Caco-2 (cell line): ENCODE results near the gene PPP1R12B. TPM values are rescaled to one million over a fixed set of nuclear protein-coding genes. Genes with fewer than 3 reads are reported as not detected.
"Not testable (repeated sequence)": the region's sequence is repeated elsewhere in the genome, so short reads cannot be mapped to it uniquely, and the experiment has no call there.

Experiments used
- BruUV-seq: library from RNA; stranded (reverse); fragments of 400-500 nt; replicated peaks from 2 replicates; lab custom pipeline; 2021; lab: Mats Ljungman, UMichigan
- CTCF ChIA-PET: fragments of 300-600 bp; sonication (Branson Sonifier 250); formaldehyde crosslinking; loops from one replicate; lab custom pipeline; 2022; ENCODE audit warnings: antibody characterized with exemption; lab: Charles Lee
- POLR2A ChIA-PET: fragments of 300-600 bp; sonication (Branson Sonifier 250); formaldehyde crosslinking; loops from one replicate; lab custom pipeline; 2022; ENCODE audit warnings: antibody characterized with exemption; lab: Charles Lee
- DNase-seq, 2 experiments: peaks; one replicate each; pipeline versions ENCODE4 v3.0.0 to v3.0.0-alpha.2; 2020 to 2022
- H3K27me3 ChIP-seq: replicated peaks from 2 replicates; pipeline ENCODE4 v1.6.0; 2011; ENCODE audit warnings: low read length; ENCODE audit not compliant: control insufficient read depth, insufficient read depth
- H3K36me3 ChIP-seq: 2 replicates; pipeline ENCODE4 v1.5.1; 2011; ENCODE audit warnings: low read length; ENCODE audit not compliant: control insufficient read depth, insufficient read depth
- H3K4me1 ChIP-seq: fragments of 250-450 bp; sonication (Bioruptor Pico); 2 replicates; pipeline ENCODE4 v1.5.1; 2020; ENCODE audit warnings: mild to moderate bottlenecking
- H3K4me3 ChIP-seq: 2 replicates; pipeline ENCODE4 v1.5.1; 2011; ENCODE audit warnings: low read depth, mild to moderate bottlenecking, control low read depth, low read length
- H3K9me3 ChIP-seq: fragments of 250-450 bp; sonication (Bioruptor Pico); 2 replicates; pipeline ENCODE4 v1.5.1; 2020; ENCODE audit warnings: mild to moderate bottlenecking, moderate library complexity
- H3K27ac Mint-ChIP-seq: one replicate; pipeline ENCODE4 v1.8.0; 2022; ENCODE audit warnings: mixed read lengths; ENCODE audit not compliant: unreplicated experiment
- H3K27me3 Mint-ChIP-seq: one replicate; pipeline ENCODE4 v1.8.0; 2022; ENCODE audit warnings: mixed read lengths; ENCODE audit not compliant: insufficient read depth, unreplicated experiment
- H3K36me3 Mint-ChIP-seq: one replicate; pipeline ENCODE4 v1.8.0; 2022; ENCODE audit warnings: mild to moderate bottlenecking, mixed read lengths; ENCODE audit not compliant: insufficient read depth, unreplicated experiment
- H3K4me1 Mint-ChIP-seq: one replicate; pipeline ENCODE4 v1.8.0; 2022; ENCODE audit warnings: low read depth, mixed read lengths; ENCODE audit not compliant: unreplicated experiment
- H3K4me3 Mint-ChIP-seq: one replicate; pipeline ENCODE4 v1.8.0; 2022; ENCODE audit warnings: mild to moderate bottlenecking, moderate library complexity, mixed read lengths; ENCODE audit not compliant: unreplicated experiment
- H3K9me3 Mint-ChIP-seq: one replicate; pipeline ENCODE4 v1.8.0; 2022; ENCODE audit warnings: mixed read lengths; ENCODE audit not compliant: unreplicated experiment
- CTCF ChIP-seq, 2 experiments: fragments of 200-600 bp in 1 of 2; IDR thresholded peaks; 1 replicate in 1 of 2; 2 replicates in 1 of 2; pipeline versions ENCODE4 v1.5.1 to v1.8.0; 2011 to 2022; ENCODE audit warnings: antibody characterized with exemption in 1 of 2, control low read depth in 1 of 2, inconsistent platforms in 1 of 2, low read depth in 1 of 2, low read length in 1 of 2, mild to moderate bottlenecking in 1 of 2, moderate library complexity in 1 of 2; ENCODE audit not compliant: insufficient read depth in 1 of 2, severe bottlenecking in 1 of 2, unreplicated experiment in 1 of 2
- intact Hi-C: fragments of 100-400 bp; cut with micrococcal nuclease; formaldehyde crosslinking; loops from one replicate; pipeline ENCODE4 v1.10.0; 2022; ENCODE audit not compliant: unreplicated experiment
- total RNA-seq: library from RNA; stranded (reverse); gene quantifications from 2 replicates; pipeline ENCODE4 v1.2.3, GENCODE V29; 2022

PPP1R12B gene
- total RNA-seq, 1 experiment from 2014 or later, result 16.4 TPM

- Histone ChIP-seq H3K4me1 (0 out of 2 replicates have a peak, but pooled peaks cover 4% of the 10 kb centered on the region), H3K36me3 (no peaks in the 10 kb centered on the region), H3K4me3 (no peak overlapping the region), H3K27me3 (no peaks in the 10 kb centered on the region), H3K9me3 (no peaks in the 10 kb centered on the region)
- Mint-ChIP-seq H3K4me1 (peaks cover 6% of the 10 kb centered on the region), H3K9me3 (no peaks in the 10 kb centered on the region), H3K27ac (no peak overlapping the region), H3K4me3 (no peak overlapping the region), H3K27me3 (no peaks in the 10 kb centered on the region), H3K36me3 (no peaks in the 10 kb centered on the region)
- ChIA-PET CTCF (no interaction called here), POLR2A (no interaction called here)
- TF ChIP-seq CTCF (IDR thresholded peaks at IDR 0.05; ENCODE audit: insufficient read depth in 1 of 2, low read depth in 1 of 2, low read length in 1 of 2, severe bottlenecking in 1 of 2, unreplicated experiment in 1 of 2), result no peak
- no TSS peak for BruUV-seq
- no peak for DNase-seq
- intact Hi-C loops, result no loop called here
These were observed 57.4 kb downstream of the PPP1R12B start for GRCh38 chr1:202405928-202406327.

GRCh38 chr1:202406896-202407295, 58.4 kb downstream of the PPP1R12B start:
- intact Hi-C loops, POLR2A ChIA-PET, H3K9me3 ChIP-seq, H3K27me3 ChIP-seq, H3K27me3 Mint-ChIP-seq, H3K9me3 Mint-ChIP-seq, BruUV-seq, H3K4me1 ChIP-seq, CTCF ChIA-PET, DNase-seq, H3K4me1 Mint-ChIP-seq, H3K27ac Mint-ChIP-seq, H3K36me3 ChIP-seq, H3K36me3 Mint-ChIP-seq, H3K4me3 Mint-ChIP-seq, H3K4me3 ChIP-seq: not testable (repeated sequence)

GRCh38 chr1:202407378-202407777, 58.9 kb downstream of the PPP1R12B start:
- H3K4me1 ChIP-seq, POLR2A ChIA-PET, H3K27ac Mint-ChIP-seq, DNase-seq, H3K27me3 Mint-ChIP-seq, H3K27me3 ChIP-seq, CTCF ChIA-PET, H3K36me3 ChIP-seq, H3K4me3 ChIP-seq, H3K9me3 ChIP-seq, H3K4me3 Mint-ChIP-seq, H3K36me3 Mint-ChIP-seq, intact Hi-C loops, H3K9me3 Mint-ChIP-seq, BruUV-seq: not testable (repeated sequence)
- peaks cover 12% of the 10 kb centered on the region for H3K4me1 Mint-ChIP-seq

- intact Hi-C loops, H3K36me3 Mint-ChIP-seq, H3K9me3 ChIP-seq, H3K4me3 Mint-ChIP-seq, H3K9me3 Mint-ChIP-seq, DNase-seq, H3K36me3 ChIP-seq, H3K27ac Mint-ChIP-seq, BruUV-seq, CTCF ChIA-PET, H3K4me3 ChIP-seq, H3K27me3 Mint-ChIP-seq, POLR2A ChIA-PET, H3K27me3 ChIP-seq: not testable (repeated sequence)
- H3K4me1 Mint-ChIP-seq, result peaks cover 12% of the 10 kb centered on the region
- peaks cover 10% of the 10 kb centered on the region; the same call in 1 of the 2 replicates for H3K4me1 ChIP-seq
These were observed 61.8 kb downstream of the PPP1R12B start for GRCh38 chr1:202410251-202410650.

GRCh38 chr1:202410854-202411357, 62.4 kb downstream of the PPP1R12B start:
- H3K9me3 Mint-ChIP-seq, H3K4me3 Mint-ChIP-seq, BruUV-seq, intact Hi-C loops, H3K4me3 ChIP-seq, H3K36me3 ChIP-seq, H3K27ac Mint-ChIP-seq, DNase-seq, H3K36me3 Mint-ChIP-seq, H3K27me3 ChIP-seq, H3K9me3 ChIP-seq, H3K27me3 Mint-ChIP-seq: not testable (repeated sequence)
- ChIA-PET CTCF (interaction anchor here (0.6 kb wide), 1 partner anchor 21 kb away, joined by 6 read pairs; no protein-coding TSS in a partner anchor), POLR2A (interaction anchor here (0.7 kb wide), 1 partner anchor 702 kb away, joined by 4 read pairs; no protein-coding TSS in a partner anchor)
- H3K4me1 Mint-ChIP-seq, result peaks cover 12% of the 10 kb centered on the region
- peaks cover 10% of the 10 kb centered on the region; the same call in 1 of the 2 replicates for H3K4me1 ChIP-seq
